ENCODE measurements around the gene BCL7B.
A peak's percentile ranks its signal among the peaks of the same experiment; 100 is the strongest.
"Not testable (repeated sequence)": the region's sequence is repeated elsewhere in the genome, so short reads cannot be mapped to it uniquely, and the experiment has no call there.

Gene BCL7B

GRCh38 chr7:73532224-73532623 is 25.3 kb downstream of the BCL7B start:
- in situ Hi-C loops (cut with MboI; ENCODE audit: low pct_unique_long_range_greater_than_20kb, low sequenced_read_pairs, unreplicated experiment): no loop called here
- TF ChIP-seq, protein P1, sequence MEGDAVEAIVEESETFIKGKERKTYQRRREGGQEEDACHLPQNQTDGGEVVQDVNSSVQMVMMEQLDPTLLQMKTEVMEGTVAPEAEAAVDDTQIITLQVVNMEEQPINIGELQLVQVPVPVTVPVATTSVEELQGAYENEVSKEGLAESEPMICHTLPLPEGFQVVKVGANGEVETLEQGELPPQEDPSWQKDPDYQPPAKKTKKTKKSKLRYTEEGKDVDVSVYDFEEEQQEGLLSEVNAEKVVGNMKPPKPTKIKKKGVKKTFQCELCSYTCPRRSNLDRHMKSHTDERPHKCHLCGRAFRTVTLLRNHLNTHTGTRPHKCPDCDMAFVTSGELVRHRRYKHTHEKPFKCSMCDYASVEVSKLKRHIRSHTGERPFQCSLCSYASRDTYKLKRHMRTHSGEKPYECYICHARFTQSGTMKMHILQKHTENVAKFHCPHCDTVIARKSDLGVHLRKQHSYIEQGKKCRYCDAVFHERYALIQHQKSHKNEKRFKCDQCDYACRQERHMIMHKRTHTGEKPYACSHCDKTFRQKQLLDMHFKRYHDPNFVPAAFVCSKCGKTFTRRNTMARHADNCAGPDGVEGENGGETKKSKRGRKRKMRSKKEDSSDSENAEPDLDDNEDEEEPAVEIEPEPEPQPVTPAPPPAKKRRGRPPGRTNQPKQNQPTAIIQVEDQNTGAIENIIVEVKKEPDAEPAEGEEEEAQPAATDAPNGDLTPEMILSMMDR (IDR thresholded peaks at IDR 0.05; ENCODE audit: extremely low read depth, insufficient read depth, missing control alignments): no peak
- no peak for DNase-seq (ENCODE audit: low spot score)

DNA sequence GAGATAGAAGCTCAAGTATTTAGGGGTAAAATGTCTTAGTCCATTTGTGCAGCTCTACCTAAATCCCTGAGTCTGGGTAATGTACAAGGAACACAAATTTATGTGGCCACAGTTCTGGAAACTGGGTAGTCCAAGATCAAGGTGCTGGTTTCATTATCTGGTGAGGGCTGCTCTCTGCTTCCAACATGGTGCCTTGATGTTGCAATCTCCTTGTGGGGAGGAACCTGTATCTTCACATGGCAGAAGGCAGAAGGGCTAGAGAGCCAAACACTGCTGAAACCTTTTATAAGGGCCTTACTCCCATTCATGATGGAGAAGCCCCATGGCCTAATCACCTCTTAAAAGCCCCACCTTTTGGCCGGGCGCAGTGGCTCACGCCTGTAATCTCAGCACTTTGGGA is 26.7 kb downstream of the BCL7B start:
- TF ChIP-seq, protein P1 (IDR thresholded peaks at IDR 0.05; ENCODE audit: extremely low read depth, insufficient read depth, missing control alignments): no peak
- no peak for DNase-seq (ENCODE audit: low spot score)
- in situ Hi-C loops (cut with MboI; ENCODE audit: low pct_unique_long_range_greater_than_20kb, low sequenced_read_pairs, unreplicated experiment): no loop called here

DNA sequence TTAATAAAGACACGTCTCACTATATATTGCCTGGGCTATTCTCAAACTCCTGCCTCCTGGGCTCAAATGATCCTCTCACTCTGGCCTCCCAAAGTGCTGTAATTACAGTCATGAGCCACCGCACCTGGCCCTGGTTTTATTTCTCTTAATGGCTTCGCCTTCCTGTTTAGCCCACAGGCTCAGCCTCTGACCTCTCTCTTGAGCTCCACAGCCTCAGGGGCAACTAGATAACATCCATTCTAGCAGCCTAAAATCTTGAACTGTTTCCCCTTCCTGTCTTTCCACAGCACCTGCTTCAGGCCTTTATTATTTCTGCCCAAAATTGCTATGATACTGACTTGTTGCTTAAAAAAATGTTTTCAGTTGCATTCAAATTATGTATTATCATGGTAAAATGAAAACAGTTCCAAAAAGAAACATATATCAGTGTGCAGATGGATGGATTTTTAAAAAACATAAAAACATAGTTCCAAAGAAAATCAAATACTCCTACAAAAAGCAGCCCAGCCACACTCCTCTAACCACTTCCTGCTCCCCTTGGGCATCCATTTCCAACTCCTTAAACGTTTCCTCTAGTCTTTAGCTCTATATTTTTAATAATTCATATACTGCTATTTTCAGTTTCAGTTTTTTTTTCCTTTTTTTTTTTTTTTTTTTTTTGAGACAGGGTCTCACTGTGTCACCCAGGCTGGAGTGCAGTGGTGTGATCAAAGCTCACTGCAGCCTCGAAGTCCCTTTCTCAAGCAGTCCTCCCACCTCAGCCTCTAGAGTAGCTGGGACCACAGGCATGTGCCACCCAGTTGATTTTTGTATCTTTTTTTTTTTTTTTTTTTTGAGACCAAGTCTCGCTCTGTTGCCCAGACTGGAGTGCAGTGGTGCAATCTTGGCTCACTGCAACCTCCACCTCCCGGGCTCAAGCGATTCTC is 30.3 kb downstream of the BCL7B start:
- in situ Hi-C loops (cut with MboI; ENCODE audit: low pct_unique_long_range_greater_than_20kb, low sequenced_read_pairs, unreplicated experiment): no loop called here
- DNase-seq (ENCODE audit: low spot score): no peak
- TF ChIP-seq, protein P1 (IDR thresholded peaks at IDR 0.05; ENCODE audit: extremely low read depth, insufficient read depth, missing control alignments): no peak

DNA sequence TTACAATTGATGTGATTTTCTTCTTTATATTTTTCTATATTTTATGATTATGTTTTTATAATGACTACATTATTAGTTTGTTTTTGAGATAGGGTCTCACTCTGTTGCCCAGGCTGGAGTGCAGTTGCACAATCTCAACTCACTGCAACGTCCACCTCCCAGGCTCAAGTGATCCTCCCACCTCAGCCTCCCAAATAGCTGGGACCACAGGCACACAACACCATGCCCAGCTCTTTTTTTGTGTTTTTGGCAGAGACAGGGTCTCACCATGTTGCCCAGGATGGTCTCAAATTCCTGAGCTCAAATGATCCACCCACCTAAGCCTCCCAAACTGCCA is 31.4 kb downstream of the BCL7B start:
- in situ Hi-C loops (cut with MboI; ENCODE audit: low pct_unique_long_range_greater_than_20kb, low sequenced_read_pairs, unreplicated experiment); DNase-seq (ENCODE audit: low spot score): not testable (repeated sequence)

DNA sequence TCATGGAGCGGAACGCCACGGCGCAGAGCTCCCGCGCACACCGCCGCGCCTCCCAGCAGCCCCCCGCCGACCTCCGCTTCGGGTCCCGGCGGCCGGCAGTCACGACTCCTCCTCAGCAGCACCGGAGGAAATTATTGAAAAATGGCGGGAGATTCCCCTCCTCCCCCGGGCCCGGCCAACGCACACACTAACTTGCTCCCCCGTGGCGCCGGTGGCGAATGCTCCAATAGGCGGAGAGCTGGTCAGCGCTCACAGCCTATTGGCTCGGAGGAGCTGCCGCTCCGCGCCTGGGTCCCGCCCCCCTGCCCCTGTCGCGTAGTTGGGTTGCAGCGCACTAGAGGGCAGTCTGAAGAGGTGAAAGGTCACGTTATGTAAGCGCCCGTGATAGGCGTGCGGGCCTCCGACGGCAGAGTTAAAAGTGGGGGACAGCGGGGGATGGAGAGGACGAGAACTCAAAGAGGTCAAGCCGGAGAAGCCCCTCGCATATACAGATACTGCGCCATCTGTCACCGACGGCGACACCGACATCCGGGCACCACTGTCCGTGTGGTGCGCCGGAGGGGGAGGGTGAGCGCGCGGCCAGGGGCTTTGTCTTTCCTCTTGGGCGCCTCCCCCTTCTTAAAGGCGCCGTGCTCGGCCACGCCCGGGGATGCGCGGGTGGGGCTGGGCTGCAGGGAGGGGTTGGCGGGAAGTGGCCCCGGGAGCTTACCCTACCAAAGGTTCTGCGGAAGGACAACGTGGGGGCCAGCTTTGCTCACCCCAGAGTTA is 35.2 kb downstream of the BCL7B start, which contains the start of gene BAZ1B:
Gene BAZ1B (minus strand): TSS at position 189 of the 768 bp plus-strand sequence. CDS start 360 bp downstream, outside the sequence.
- DNase-seq (ENCODE audit: low spot score): peak; percentile 99
- TF ChIP-seq, protein P1 (IDR thresholded peaks at IDR 0.05; ENCODE audit: extremely low read depth, insufficient read depth, missing control alignments): no peak
- in situ Hi-C loops (cut with MboI; ENCODE audit: low pct_unique_long_range_greater_than_20kb, low sequenced_read_pairs, unreplicated experiment): no loop called here

GRCh38 chr7:73521636-73522104 is 35.8 kb downstream of the BCL7B start:
- peak; percentile 85 for DNase-seq (ENCODE audit: low spot score)
- in situ Hi-C loops (cut with MboI; ENCODE audit: low pct_unique_long_range_greater_than_20kb, low sequenced_read_pairs, unreplicated experiment): no loop called here
- TF ChIP-seq, protein P1 (IDR thresholded peaks at IDR 0.05; ENCODE audit: extremely low read depth, insufficient read depth, missing control alignments): no peak

Measured in GM13977 (cell line).